GM12878 (cell line): Measurements from ENCODE around the gene LIMS2. TPM values are rescaled to one million over a fixed set of nuclear protein-coding genes. Genes with fewer than 3 reads are reported as not detected.

Source experiments
- ATAC-seq: fragments of 200-7000 bp; cut with Tn5 transposase; 3 replicates; pipeline ENCODE4 v1.9.1; 2020; ENCODE audit warnings: mild to moderate bottlenecking, moderate library complexity
- BruUV-seq: library from RNA; stranded (reverse); fragments of 400-500 nt; replicated peaks from 2 replicates; lab custom pipeline; 2021; lab: Mats Ljungman, UMichigan
- CTCF ChIA-PET: fragments of 300-600 bp; sonication (Branson Sonifier 250); formaldehyde crosslinking; extraction: SDS; loops from one replicate; lab custom pipeline; 2021; ENCODE audit warnings: inconsistent platforms; lab: Yijun Ruan, JAX
- POLR2A ChIA-PET: fragments of 350-600 bp; formaldehyde crosslinking; extraction: SDS; loops from one replicate; lab custom pipeline; 2021; ENCODE audit warnings: inconsistent platforms; lab: Charles Lee
- RAD21 ChIA-PET: fragments of 300-600 bp; sonication (Branson Sonifier 250); formaldehyde crosslinking; loops from one replicate; lab custom pipeline; 2023; ENCODE audit warnings: antibody characterized with exemption; ENCODE audit not compliant: unreplicated experiment; lab: Charles Lee
- SMC1A ChIA-PET: fragments of 300-600 bp; sonication (Branson Sonifier 250); formaldehyde crosslinking; loops from one replicate; lab custom pipeline; 2023; ENCODE audit not compliant: unreplicated experiment, uncharacterized antibody; lab: Charles Lee
- DNase-seq: peaks from one replicate; pipeline ENCODE4 v3.0.0-alpha.2; 2011; ENCODE audit warnings: low read depth, low spot score
- FAIRE-seq: peaks from 3 replicates; lab custom pipeline; 2011; peaks lifted over from hg19 to GRCh38; lab: Jason Lieb, UNC
- H2AFZ ChIP-seq: 2 replicates; pipeline ENCODE4 v1.6.0; 2011; ENCODE audit warnings: low read depth, low read length, control low read depth; ENCODE audit not compliant: control insufficient read depth
- H3K27ac ChIP-seq: 2 replicates; pipeline ENCODE4 v1.5.1; 2011; ENCODE audit warnings: control low read depth; ENCODE audit not compliant: control insufficient read depth, insufficient read depth
- H3K27me3 ChIP-seq, 2 experiments: replicated peaks in 1 of 2; 2 replicates each; pipeline versions ENCODE4 v1.6.0 to v1.6.1; 2011; ENCODE audit warnings: low read length in 1 of 2; ENCODE audit not compliant: control insufficient read depth in 2 of 2, insufficient read depth in 2 of 2
- H3K36me3 ChIP-seq, 2 experiments: 2 replicates each; pipeline ENCODE4 v1.5.1; 2011; ENCODE audit warnings: low read length in 1 of 2; ENCODE audit not compliant: control insufficient read depth in 2 of 2, insufficient read depth in 2 of 2
- H3K4me1 ChIP-seq: 2 replicates; pipeline ENCODE4 v1.6.1; 2011; ENCODE audit warnings: mild to moderate bottlenecking, low read length, moderate library complexity, mixed read lengths; ENCODE audit not compliant: control insufficient read depth, insufficient read depth
- H3K4me2 ChIP-seq: 2 replicates; pipeline ENCODE4 v1.6.0; 2011; ENCODE audit warnings: control low read depth; ENCODE audit not compliant: control insufficient read depth, insufficient read depth
- H3K4me3 ChIP-seq: fragments of 200-600 bp; sonication (generic); 2 replicates; pipeline ENCODE4 v1.5.1; 2016
- H3K79me2 ChIP-seq: 2 replicates; pipeline ENCODE4 v1.6.0; 2011; ENCODE audit warnings: low read length; ENCODE audit not compliant: control insufficient read depth, insufficient read depth
- H3K9ac ChIP-seq: 2 replicates; pipeline ENCODE4 v1.8.0; 2011; ENCODE audit warnings: low read length, control low read depth, mixed read lengths; ENCODE audit not compliant: control insufficient read depth, insufficient read depth
- H3K9me3 ChIP-seq: replicated peaks from 3 replicates; pipeline ENCODE4 v1.5.1; 2011; ENCODE audit warnings: mild to moderate bottlenecking, low read length; ENCODE audit not compliant: control insufficient read depth, insufficient read depth
- H4K20me1 ChIP-seq: 2 replicates; pipeline ENCODE4 v1.6.0; 2011; ENCODE audit not compliant: control insufficient read depth, insufficient read depth
- CEBPB ChIP-seq, 2 experiments: fragments of 150-350 bp in 1 of 2; IDR thresholded peaks; 2 replicates each; pipeline ENCODE4 v1.6.1; 2012 to 2014; ENCODE audit warnings: low read depth in 2 of 2, low read length in 2 of 2, borderline replicate concordance in 1 of 2, inconsistent platforms in 1 of 2
- EED ChIP-seq: sonication (generic); IDR thresholded peaks from 2 replicates; pipeline ENCODE4 v1.6.1; 2016; ENCODE audit warnings: antibody characterized with exemption, low read depth
- MYC ChIP-seq: IDR thresholded peaks from 2 replicates; pipeline ENCODE4 v1.6.1; 2011; ENCODE audit warnings: mild to moderate bottlenecking, low read length, moderate library complexity, inconsistent platforms; ENCODE audit not compliant: insufficient read depth, insufficient replicate concordance, insufficient read length, severe bottlenecking
- NFIC ChIP-seq: IDR thresholded peaks from 2 replicates; pipeline ENCODE4 v1.6.1; 2012; ENCODE audit warnings: low read depth, mild to moderate bottlenecking, inconsistent platforms, low read length, moderate library complexity
- TBL1XR1 ChIP-seq: IDR thresholded peaks from 2 replicates; pipeline ENCODE4 v1.6.1; 2012; ENCODE audit warnings: low read depth, low read length, improper control_type of control experiment
- YBX1 ChIP-seq: fragments of 450-650 bp; IDR thresholded peaks from 2 replicates; pipeline ENCODE4 v1.6.1; 2016; ENCODE audit warnings: antibody characterized with exemption
- ZNF687 ChIP-seq: fragments of 450-650 bp; IDR thresholded peaks from 2 replicates; pipeline ENCODE4 v1.6.1; 2017; ENCODE audit warnings: mild to moderate bottlenecking, moderate library complexity
- WGBS: methylation state at CpG from one replicate; pipeline ENCODE4 v1.1.6; 2016; ENCODE audit warnings: low lambda C conversion rate; ENCODE audit not compliant: insufficient replicate concordance, insufficient coverage; ENCODE audit errors: missing lambda C conversion rate; 5-methylcytosine and 5-hydroxymethylcytosine counted together
- in situ Hi-C: fragments of 300-500 bp; cut with MboI; formaldehyde crosslinking; loops from 9 replicates; pipeline ENCODE4 v1.14.3; 2018; ENCODE audit warnings: mixed read lengths
- intact Hi-C: fragments of 100-400 bp; cut with micrococcal nuclease; formaldehyde crosslinking; loops from one replicate; pipeline ENCODE4 v1.14.2; 2022; ENCODE audit not compliant: unreplicated experiment
- polyA plus RNA-seq, 11 experiments: library from polyadenylated mRNA; depleted of rRNA in 4 of 11; unstranded in 6 of 11; stranded (reverse) in 5 of 11; fragments of >200 nt; fragmentation: Nextera tagmentation in 4 of 11; fragmentation: Illumina TruSeq in 1 of 11; extraction: Ambion mirVana in 4 of 11; extraction: Trizol in 1 of 11; gene quantifications; 1 replicate in 1 of 11; 2 replicates in 10 of 11; pipeline versions ENCODE4 v1.2.1 to v1.2.3, GENCODE V29; 2011 to 2016; ENCODE audit warnings: inconsistent platforms in 2 of 11, missing spikeins in 2 of 11, low read depth in 1 of 11
- total RNA-seq, 4 experiments: library from RNA; depleted of rRNA in 3 of 4; stranded (reverse); fragments of >200 nt in 3 of 4; fragmentation: Illumina TruSeq in 1 of 4; extraction: Trizol in 1 of 4; gene quantifications; 2 replicates each; pipeline versions ENCODE4 v1.2.1 to v1.2.3, GENCODE V29; 2013 to 2021

Gene LIMS2
- total and polyA plus RNA-seq, 10 of the 15 experiments (the other 5 are each of a cell fraction or from before 2014, with no cell fraction given), result 0.06 to 0.81 (median 0.16) TPM; not detected in 2

DNA sequence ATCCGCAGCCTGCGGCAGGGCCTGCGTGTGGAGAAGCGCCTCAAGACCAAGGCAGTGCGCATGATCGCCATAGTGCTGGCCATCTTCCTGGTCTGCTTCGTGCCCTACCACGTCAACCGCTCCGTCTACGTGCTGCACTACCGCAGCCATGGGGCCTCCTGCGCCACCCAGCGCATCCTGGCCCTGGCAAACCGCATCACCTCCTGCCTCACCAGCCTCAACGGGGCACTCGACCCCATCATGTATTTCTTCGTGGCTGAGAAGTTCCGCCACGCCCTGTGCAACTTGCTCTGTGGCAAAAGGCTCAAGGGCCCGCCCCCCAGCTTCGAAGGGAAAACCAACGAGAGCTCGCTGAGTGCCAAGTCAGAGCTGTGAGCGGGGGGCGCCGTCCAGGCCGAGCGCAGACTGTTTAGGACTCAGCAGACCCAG is 23.9 kb downstream of the LIMS2 start:
- Histone ChIP-seq H3K4me2 (no peak overlapping the region), H3K27me3 (no peaks in the 10 kb centered on the region), H3K9ac (no peak overlapping the region), H4K20me1 (no peaks in the 10 kb centered on the region), H3K36me3 (no peaks in the 10 kb centered on the region), H3K27ac (no peak overlapping the region), H3K9me3 (no peaks in the 10 kb centered on the region), H3K4me3 (no peak overlapping the region), H3K79me2 (no peaks in the 10 kb centered on the region), H2AFZ (no peak overlapping the region), H3K4me1 (no peaks in the 10 kb centered on the region)
- DNase-seq, result no peak
- no peak for FAIRE-seq
- ChIA-PET SMC1A (interaction anchor here (4.6 kb wide), 1 partner anchor 60 kb away, joined by 26 read pairs; no protein-coding TSS in a partner anchor), CTCF (interaction anchor here (8.3 kb wide), 1 partner anchor 59 kb away, joined by 90 read pairs; no protein-coding TSS in a partner anchor), POLR2A (no interaction called here), RAD21 (no interaction called here)
- intact Hi-C loops (no loop called here), in situ Hi-C loops (no loop called here)
- BruUV-seq, result no TSS peak
- 68% methylated on average over 29 of the region's 29 CpGs for WGBS
- TF ChIP-seq CEBPB (IDR thresholded peaks at IDR 0.05; ENCODE audit: borderline replicate concordance in 1 of 2, low read depth in 2 of 2, low read length in 2 of 2) (no peak), YBX1 (no peak), EED (no peak), NFIC (no peak), TBL1XR1 (no peak), MYC (no peak), ZNF687 (no peak)
- ATAC-seq, result no peak
